ENCODE data around the gene CDK19.

Gene CDK19

DNA sequence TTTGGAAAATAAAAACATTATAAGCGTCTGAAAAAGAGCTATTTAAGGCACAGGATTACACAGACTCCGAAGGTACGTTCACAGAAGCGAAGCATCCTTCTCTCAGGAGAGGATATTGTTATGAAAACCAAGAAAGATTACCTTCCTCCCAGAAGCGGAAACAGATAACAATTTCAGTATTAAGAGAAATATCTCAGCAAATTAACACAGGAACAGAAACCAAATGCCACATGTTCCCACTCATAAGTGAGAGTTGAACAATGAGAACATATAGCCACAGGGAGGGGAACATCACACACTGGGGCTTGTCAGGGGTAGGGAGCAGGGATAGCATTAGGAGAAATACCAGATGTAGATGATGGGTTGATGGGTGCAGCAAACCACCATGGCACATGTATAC lies 109.7 kb downstream of the CDK19 start:
- TF ChIP-seq, protein P1, sequence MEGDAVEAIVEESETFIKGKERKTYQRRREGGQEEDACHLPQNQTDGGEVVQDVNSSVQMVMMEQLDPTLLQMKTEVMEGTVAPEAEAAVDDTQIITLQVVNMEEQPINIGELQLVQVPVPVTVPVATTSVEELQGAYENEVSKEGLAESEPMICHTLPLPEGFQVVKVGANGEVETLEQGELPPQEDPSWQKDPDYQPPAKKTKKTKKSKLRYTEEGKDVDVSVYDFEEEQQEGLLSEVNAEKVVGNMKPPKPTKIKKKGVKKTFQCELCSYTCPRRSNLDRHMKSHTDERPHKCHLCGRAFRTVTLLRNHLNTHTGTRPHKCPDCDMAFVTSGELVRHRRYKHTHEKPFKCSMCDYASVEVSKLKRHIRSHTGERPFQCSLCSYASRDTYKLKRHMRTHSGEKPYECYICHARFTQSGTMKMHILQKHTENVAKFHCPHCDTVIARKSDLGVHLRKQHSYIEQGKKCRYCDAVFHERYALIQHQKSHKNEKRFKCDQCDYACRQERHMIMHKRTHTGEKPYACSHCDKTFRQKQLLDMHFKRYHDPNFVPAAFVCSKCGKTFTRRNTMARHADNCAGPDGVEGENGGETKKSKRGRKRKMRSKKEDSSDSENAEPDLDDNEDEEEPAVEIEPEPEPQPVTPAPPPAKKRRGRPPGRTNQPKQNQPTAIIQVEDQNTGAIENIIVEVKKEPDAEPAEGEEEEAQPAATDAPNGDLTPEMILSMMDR (IDR thresholded peaks at IDR 0.05; ENCODE audit: control extremely low read depth, extremely low read depth, low read depth, missing control alignments), result no peak
- DNase-seq (ENCODE audit: extremely low spot score), result no peak
- ChIA-PET CTCF (interaction anchor here (1.0 kb wide), 2 partner anchors 19 to 305 kb away, joined by 3 to 4 read pairs; no protein-coding TSS in a partner anchor), POLR2A (no interaction called here)

DNA sequence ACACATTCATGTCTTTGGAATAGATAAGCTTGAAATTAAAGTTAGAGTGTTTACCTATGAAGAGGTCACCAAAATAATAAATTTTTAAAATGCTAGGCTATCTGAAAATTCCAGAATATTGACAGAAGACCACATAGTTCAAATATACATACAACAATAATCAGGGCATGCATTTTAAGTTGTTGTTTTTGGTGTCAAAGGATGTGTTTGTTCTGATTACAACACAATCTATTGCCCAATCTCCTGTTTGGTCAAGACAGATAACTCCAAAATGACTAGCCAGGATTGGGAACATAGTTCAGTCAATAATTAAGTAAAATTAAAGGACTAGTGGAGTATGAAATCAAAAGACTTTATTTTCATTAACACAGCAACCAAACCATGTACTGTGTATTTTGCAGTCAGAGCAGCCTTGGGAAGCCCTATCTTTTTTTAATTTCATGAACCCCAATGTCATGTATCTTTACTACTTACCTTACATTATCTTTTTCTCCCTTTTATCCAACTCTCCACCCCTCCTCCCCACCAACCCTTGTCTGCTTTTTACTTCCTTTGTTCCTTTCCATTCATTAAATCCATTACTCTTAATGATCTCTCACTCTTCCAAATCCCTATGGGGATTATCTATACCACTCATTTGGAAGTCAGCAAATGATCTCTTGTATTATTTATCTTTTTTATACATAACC lies 111.2 kb downstream of the CDK19 start:
- TF ChIP-seq, protein P1 (IDR thresholded peaks at IDR 0.05; ENCODE audit: control extremely low read depth, extremely low read depth, low read depth, missing control alignments), result no peak
- POLR2A ChIA-PET, result no interaction called here
- no peak for DNase-seq (ENCODE audit: extremely low spot score)
- CTCF ChIA-PET, result interaction anchor here (2.9 kb wide), 1 partner anchor 22 kb away, joined by 11 read pairs; no protein-coding TSS in a partner anchor

DNA sequence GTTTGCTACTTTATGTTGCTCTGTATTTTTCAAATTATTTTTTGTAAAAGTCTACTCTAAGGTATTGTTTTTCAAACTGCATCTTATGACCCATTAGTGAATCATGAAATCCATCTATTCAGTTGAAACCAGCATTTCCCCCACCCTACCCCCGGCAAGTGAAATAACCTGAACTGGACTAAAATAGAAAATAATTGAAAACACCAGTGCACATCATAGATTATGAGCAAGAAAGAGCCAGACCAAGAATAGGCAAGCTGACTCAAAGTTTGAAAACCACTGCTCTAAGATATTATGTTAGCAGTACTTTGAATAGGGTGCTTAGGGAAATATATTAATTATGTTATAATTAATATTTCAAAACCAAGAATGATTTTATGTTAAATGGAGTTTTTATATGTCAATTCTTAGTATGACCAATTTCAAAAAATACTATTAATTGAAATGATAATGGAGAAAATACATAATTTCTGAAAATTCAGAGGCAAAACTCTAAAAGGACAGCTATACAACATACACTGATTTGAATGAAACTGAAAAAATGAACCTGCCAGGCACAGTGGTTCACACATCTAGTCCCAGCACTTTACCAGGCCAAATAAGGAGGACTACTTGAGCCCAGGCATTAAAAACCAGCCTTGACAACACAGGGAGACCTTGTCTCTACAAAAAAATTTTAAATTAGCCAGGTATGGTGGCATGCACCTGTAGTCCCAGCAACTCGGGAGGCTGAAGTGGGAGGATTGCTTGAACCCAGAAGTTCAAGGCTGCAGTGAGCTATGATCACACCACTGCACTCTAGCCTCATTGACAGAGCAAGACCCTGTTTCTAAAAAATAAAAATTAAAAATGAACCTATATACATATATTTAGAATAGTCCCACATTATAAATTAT lies 112.0 kb downstream of the CDK19 start:
- TF ChIP-seq, protein P1 (IDR thresholded peaks at IDR 0.05; ENCODE audit: control extremely low read depth, extremely low read depth, low read depth, missing control alignments), result no peak
- DNase-seq (ENCODE audit: extremely low spot score), result peak; percentile 16
- ChIA-PET CTCF (interaction anchor here (2.9 kb wide), 1 partner anchor 21 kb away, joined by 11 read pairs; no protein-coding TSS in a partner anchor), POLR2A (no interaction called here)

DNA sequence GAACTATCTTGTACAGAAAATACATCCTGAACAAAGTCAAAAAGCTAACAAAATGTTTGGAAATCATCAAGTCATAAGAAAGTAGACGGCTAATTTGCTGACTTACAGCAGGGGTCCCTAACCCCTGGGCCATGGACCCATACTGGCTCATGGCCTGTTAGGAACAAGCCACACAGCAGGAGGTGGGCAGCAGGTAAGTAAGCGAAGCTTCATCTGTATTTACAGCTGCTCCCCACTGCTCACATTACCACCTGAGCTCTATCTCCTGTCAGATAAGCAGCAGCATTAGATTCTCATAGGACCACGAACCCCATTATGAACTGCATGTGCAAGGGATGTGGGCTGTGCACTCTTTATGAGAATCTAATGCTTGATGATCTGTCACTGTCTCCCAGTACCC lies 115.5 kb downstream of the CDK19 start:
- ChIA-PET POLR2A (no interaction called here), CTCF (interaction anchor here (1.2 to 1.9 kb wide), 4 partner anchors 10 to 282 kb away, joined by 3 to 7 read pairs (median 4); partner anchors contain the start of gene RPF2)
- no peak for DNase-seq (ENCODE audit: extremely low spot score)
- TF ChIP-seq, protein P1 (IDR thresholded peaks at IDR 0.05; ENCODE audit: control extremely low read depth, extremely low read depth, low read depth, missing control alignments), result no peak

DNA sequence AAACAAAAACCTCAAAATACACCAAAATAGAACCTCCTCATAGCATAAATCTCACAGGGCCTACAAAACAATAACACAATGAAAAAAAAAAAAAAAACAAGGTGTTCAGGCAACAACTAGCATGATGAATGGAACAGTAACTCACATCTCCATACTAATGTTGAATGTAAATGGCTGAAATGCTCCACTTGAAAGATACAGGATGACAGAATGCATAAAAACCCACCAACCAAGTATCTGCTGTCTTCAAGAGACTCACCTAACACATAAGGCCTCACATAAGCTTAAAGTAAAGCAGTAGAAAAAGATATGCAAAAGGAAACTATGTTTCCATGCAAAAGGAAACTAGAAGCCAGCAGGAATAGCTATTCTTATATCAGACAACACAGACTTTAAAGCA lies 121.3 kb downstream of the CDK19 start:
- CTCF ChIA-PET, result interaction anchor here (0.9 to 4.8 kb wide), 3 partner anchors 12 to 16 kb away, joined by 3 to 26 read pairs (median 4); no protein-coding TSS in a partner anchor
- TF ChIP-seq, protein P1 (IDR thresholded peaks at IDR 0.05; ENCODE audit: control extremely low read depth, extremely low read depth, low read depth, missing control alignments), result no peak
- DNase-seq (ENCODE audit: extremely low spot score), result no peak
- POLR2A ChIA-PET, result no interaction called here

DNA sequence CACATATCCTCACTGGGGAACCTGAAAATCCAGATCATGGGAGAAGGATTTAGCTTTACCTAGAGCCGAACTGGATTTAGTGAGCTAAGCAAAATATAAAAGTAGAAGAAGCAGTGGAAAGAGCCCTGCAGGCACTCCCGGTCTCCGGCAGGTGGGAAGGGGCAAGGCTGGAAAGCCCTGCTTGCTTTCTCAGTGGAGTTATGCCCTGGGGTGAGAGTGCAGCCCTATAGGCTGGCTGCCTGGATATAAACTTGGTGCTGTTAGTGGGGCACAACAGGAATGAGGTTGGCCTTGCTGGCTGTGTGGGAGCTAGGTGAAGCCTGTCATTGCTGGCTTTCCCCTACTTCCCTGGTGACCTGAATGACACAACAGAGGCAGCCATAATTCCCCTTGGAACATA lies 122.0 kb downstream of the CDK19 start:
- DNase-seq (ENCODE audit: extremely low spot score), result no peak
- CTCF ChIA-PET, result interaction anchor here (0.9 to 4.8 kb wide), 3 partner anchors 11 to 566 kb away, joined by 3 to 26 read pairs (median 3); a partner anchor contains a TSS
- POLR2A ChIA-PET, result no interaction called here
- TF ChIP-seq, protein P1 (IDR thresholded peaks at IDR 0.05; ENCODE audit: control extremely low read depth, extremely low read depth, low read depth, missing control alignments), result no peak
